ENCODE measurements around the gene JMJD6. TPM values are rescaled to one million over a fixed set of nuclear protein-coding genes. Genes with fewer than 3 reads are reported as not detected.

Gene JMJD6
- total and polyA plus RNA-seq, 9 of the 15 experiments (the other 6 are each of a cell fraction or from before 2014, with no cell fraction given) = 2.5 to 52.3 (median 36.3) TPM

- TF ChIP-seq DNMT1 (IDR thresholded peaks at IDR 0.05) = no peak
- TF ChIP-seq CSDE1 (IDR thresholded peaks at IDR 0.05) = no peak
- peak; percentile 25; the same call in 1 of the 2 replicates for TF ChIP-seq MXI1 (IDR thresholded peaks at IDR 0.05; ENCODE audit: low read depth, low read length)
- no peak for TF ChIP-seq ZNF318 (IDR thresholded peaks at IDR 0.05; ENCODE audit: borderline replicate concordance in 1 of 2, low read depth in 1 of 2)
- no peak for TF ChIP-seq ZBTB2 (IDR thresholded peaks at IDR 0.05)
- TF ChIP-seq NFE2 (IDR thresholded peaks at IDR 0.05; ENCODE audit: low read depth) = peak; percentile 43
- TF ChIP-seq ZNF77 (CRISPR knock-in tag; IDR thresholded peaks at IDR 0.05) = no peak
- peak; percentile 34; the same call in 1 of the 2 replicates for TF ChIP-seq RB1 (IDR thresholded peaks at IDR 0.05; ENCODE audit: low read depth)
- TF ChIP-seq MEF2A (IDR thresholded peaks at IDR 0.05; ENCODE audit: control insufficient read depth, low read depth, low read length) = 0 out of 2 replicates have a peak, but pooled peaks have one; percentile 44
- TF ChIP-seq JUN (IDR thresholded peaks at IDR 0.05; ENCODE audit: borderline replicate concordance, low read depth, low read length) = no peak
- no peak for TF ChIP-seq JUN (CRISPR knock-in tag; IDR thresholded peaks at IDR 0.05; ENCODE audit: borderline replicate concordance)
- peak; percentile 73 for TF ChIP-seq ZNF384 (IDR thresholded peaks at IDR 0.05; ENCODE audit: low read depth, low read length)
- TF ChIP-seq DMBX1 (CRISPR knock-in tag; IDR thresholded peaks at IDR 0.05; ENCODE audit: borderline replicate concordance) = no peak
- no peak for TF ChIP-seq ZFX (CRISPR knock-in tag; IDR thresholded peaks at IDR 0.05)
- TF ChIP-seq, protein P1, sequence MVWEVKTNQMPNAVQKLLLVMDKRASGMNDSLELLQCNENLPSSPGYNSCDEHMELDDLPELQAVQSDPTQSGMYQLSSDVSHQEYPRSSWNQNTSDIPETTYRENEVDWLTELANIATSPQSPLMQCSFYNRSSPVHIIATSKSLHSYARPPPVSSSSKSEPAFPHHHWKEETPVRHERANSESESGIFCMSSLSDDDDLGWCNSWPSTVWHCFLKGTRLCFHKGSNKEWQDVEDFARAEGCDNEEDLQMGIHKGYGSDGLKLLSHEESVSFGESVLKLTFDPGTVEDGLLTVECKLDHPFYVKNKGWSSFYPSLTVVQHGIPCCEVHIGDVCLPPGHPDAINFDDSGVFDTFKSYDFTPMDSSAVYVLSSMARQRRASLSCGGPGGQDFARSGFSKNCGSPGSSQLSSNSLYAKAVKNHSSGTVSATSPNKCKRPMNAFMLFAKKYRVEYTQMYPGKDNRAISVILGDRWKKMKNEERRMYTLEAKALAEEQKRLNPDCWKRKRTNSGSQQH (CRISPR knock-in tag; IDR thresholded peaks at IDR 0.05) = no peak
- TF ChIP-seq PKNOX1 (IDR thresholded peaks at IDR 0.05) = peak; percentile 37; the same call in 1 of the 2 replicates
Measured at GRCh38 chr17:76740329-76741118, 14.1 kb upstream of the JMJD6 start (continued).
